Left ventricle myocardium inferior (tissue), 1 donor: Measurements from ENCODE around the gene LATS1. TPM values are rescaled to one million over a fixed set of nuclear protein-coding genes. Genes with fewer than 3 reads are reported as not detected.

Source experiments
- DNase-seq: peaks from one replicate; pipeline ENCODE4 v3.0.0-alpha.2; 2020
- H3K27ac ChIP-seq: fragments of 200-600 bp; replicated peaks from 2 replicates; pipeline ENCODE4 v1.8.0; 2021
- H3K27me3 ChIP-seq: fragments of 200-600 bp; 2 replicates; pipeline ENCODE4 v1.8.0; 2021; ENCODE audit warnings: low read depth
- H3K36me3 ChIP-seq: fragments of 200-600 bp; 2 replicates; pipeline ENCODE4 v1.8.0; 2021
- H3K4me1 ChIP-seq: fragments of 200-600 bp; 2 replicates; pipeline ENCODE4 v1.8.0; 2021
- H3K4me3 ChIP-seq: fragments of 200-600 bp; 2 replicates; pipeline ENCODE4 v1.8.0; 2021; ENCODE audit warnings: mild to moderate bottlenecking, moderate library complexity
- H3K9me3 ChIP-seq: fragments of 200-600 bp; replicated peaks from 2 replicates; pipeline ENCODE4 v1.8.0; 2021
- CTCF ChIP-seq: fragments of 200-600 bp; IDR thresholded peaks from 2 replicates; pipeline ENCODE4 v1.8.0; 2021; ENCODE audit warnings: antibody characterized with exemption, mild to moderate bottlenecking, borderline replicate concordance
- intact Hi-C: fragments of 100-400 bp; cut with micrococcal nuclease; formaldehyde crosslinking; loops from one replicate; pipeline ENCODE4 v1.11.0; 2022
- total RNA-seq: library from RNA; stranded (reverse); fragmentation: NEBNext Ultra II Directional; extraction: Animal tissue kit (Norgen Biotek cat#: 25700); gene quantifications from one replicate; pipeline ENCODE4 v1.2.1, GENCODE V29; 2021
- donor health status: DM: no; HTN: yes; CAD: no; lungs with severe emphysema.

Gene LATS1
- total RNA-seq, 1 donor from 2014 or later = 10.8 TPM

DNA sequence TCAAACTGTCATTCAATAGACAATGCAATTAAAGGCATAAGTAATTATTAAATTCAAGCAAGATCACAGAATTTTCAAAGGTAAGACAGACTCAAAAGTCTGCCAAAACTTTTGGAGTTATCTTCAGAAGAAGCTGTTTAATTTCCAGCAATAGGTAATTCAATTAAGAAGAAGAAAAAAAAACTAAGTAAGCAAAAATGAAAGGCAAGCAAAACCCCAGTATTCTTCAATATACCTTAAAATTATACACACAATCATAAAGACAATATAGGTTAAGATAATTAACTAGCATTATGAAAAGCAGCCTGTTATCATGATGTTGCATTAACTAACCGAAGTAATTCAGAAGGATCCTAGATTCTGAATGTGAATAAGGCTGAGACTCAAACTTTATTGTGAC is 3.5 kb downstream of the LATS1 start:
- TF ChIP-seq CTCF = no peak

DNA sequence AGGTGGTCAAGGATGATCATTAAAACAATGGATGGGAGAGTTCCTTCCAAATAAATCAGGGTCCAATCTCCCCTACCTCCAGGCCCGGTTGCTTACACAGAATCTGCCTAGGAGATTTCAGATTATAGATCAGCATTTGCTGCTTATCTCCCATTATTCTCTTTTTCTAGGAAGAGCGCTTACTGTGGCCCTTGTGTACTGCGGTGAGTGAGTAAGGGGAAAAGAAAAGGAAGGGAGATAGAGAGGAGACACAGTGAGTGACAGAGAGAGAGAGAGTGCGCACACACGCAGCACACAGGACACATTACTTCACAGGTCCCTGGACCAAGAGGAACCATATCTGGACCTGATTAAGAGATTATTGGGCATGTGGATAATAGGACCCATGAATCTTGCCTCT is 6.2 kb downstream of the LATS1 start:
- H3K27ac ChIP-seq = no peak overlapping the region
- H3K4me3 ChIP-seq = no peak overlapping the region
- intact Hi-C loops = no loop called here
- DNase-seq = no peak
- TF ChIP-seq CTCF = no peak
- no peaks in the 10 kb centered on the region for H3K27me3 ChIP-seq
- H3K36me3 ChIP-seq = no peaks in the 10 kb centered on the region
- H3K4me1 ChIP-seq = peaks cover 77% of the 10 kb centered on the region
- no peaks in the 10 kb centered on the region for H3K9me3 ChIP-seq

More for the DNA sequence above, 3.5 kb downstream of the LATS1 start:
- Histone ChIP-seq H3K9me3 (no peaks in the 10 kb centered on the region), H3K4me3 (no peak overlapping the region), H3K4me1 (peaks cover 77% of the 10 kb centered on the region), H3K36me3 (no peaks in the 10 kb centered on the region), H3K27ac (no peak overlapping the region), H3K27me3 (no peaks in the 10 kb centered on the region)
- DNase-seq = no peak
- intact Hi-C loops = no loop called here

GRCh38 chr6:149701714-149702113 is 16.2 kb downstream of the LATS1 start:
- no peak for TF ChIP-seq CTCF
- H3K27ac ChIP-seq = no peak overlapping the region
- no peaks in the 10 kb centered on the region for H3K9me3 ChIP-seq
- no peak for DNase-seq
- H3K4me3 ChIP-seq = no peak overlapping the region
- no peaks in the 10 kb centered on the region for H3K27me3 ChIP-seq
- peaks cover 50% of the 10 kb centered on the region for H3K4me1 ChIP-seq
- intact Hi-C loops = no loop called here
- H3K36me3 ChIP-seq = peaks cover 23% of the 10 kb centered on the region

- Histone ChIP-seq H3K4me1 (peaks cover 37% of the 10 kb centered on the region), H3K27ac (no peak overlapping the region), H3K9me3 (no peaks in the 10 kb centered on the region), H3K4me3 (no peak overlapping the region), H3K27me3 (no peaks in the 10 kb centered on the region), H3K36me3 (peaks cover 36% of the 10 kb centered on the region)
- no peak for TF ChIP-seq CTCF
- intact Hi-C loops = no loop called here
- DNase-seq = no peak
These were observed 18.8 kb downstream of the LATS1 start for GRCh38 chr6:149699150-149699549.

DNA sequence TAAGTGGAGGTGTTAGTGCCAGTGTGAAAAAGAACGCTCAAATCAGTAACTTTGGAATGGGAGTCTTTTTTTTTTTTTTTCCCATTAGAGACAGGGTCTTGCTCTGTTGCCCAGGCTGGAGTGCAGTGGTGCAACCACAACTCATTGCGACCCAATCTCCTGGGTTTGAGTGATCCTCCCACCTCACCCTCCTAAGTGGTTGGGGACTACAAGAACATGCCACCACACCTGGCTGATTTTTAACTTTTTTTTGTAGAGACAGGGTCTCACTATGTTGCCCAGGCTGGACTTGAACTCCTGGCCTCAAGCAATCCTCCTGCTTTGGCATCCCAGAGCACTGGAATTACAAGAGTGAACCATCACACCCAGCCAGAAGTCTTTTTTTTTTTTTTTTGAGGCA is 19.7 kb downstream of the LATS1 start:
- no peak for TF ChIP-seq CTCF
- Histone ChIP-seq H3K4me3 (no peak overlapping the region), H3K27ac (no peak overlapping the region), H3K27me3 (no peaks in the 10 kb centered on the region), H3K9me3 (no peaks in the 10 kb centered on the region), H3K4me1 (peaks cover 33% of the 10 kb centered on the region), H3K36me3 (peaks cover 46% of the 10 kb centered on the region)
- intact Hi-C loops = no loop called here
- no peak for DNase-seq

DNA sequence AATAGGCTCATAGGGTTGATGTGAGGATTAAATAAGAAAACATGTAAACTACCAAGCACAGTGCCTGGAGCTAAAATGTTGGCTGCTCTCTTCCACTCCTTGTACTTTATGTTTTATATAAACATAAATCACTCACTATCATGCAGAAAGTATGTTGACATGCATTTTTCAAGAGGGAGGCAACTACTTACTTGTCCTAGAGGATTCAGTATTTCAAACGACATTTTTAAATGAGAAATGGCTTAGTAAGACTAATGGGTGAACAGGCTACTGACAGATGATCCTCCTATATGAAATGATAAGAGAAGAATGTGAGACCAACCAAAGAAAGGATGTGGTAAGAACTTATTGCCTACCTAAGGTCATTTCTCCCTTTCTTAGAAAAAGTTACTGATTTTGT is 21.0 kb downstream of the LATS1 start:
- H3K4me3 ChIP-seq = no peak overlapping the region
- H3K27ac ChIP-seq = no peak overlapping the region
- TF ChIP-seq CTCF = no peak
- H3K9me3 ChIP-seq = no peaks in the 10 kb centered on the region
- peaks cover 57% of the 10 kb centered on the region for H3K36me3 ChIP-seq
- H3K27me3 ChIP-seq = no peaks in the 10 kb centered on the region
- no peak for DNase-seq
- peaks cover 20% of the 10 kb centered on the region for H3K4me1 ChIP-seq
- intact Hi-C loops = no loop called here
